ENCODE data around the gene CDKL1. TPM values are rescaled to one million over a fixed set of nuclear protein-coding genes. Genes with fewer than 3 reads are reported as not detected.
A peak's percentile ranks its signal among the peaks of the same experiment; 100 is the strongest.

Gene CDKL1
- total RNA-seq (1 to 10 TPM; 1.4 to 4.5 (median 2.0) TPM), polyA plus RNA-seq (1 to 10 TPM in 2 of 3 donors, under 1 TPM in 1; 0.46 to 2.2 (median 2.0) TPM)
- long read RNA-seq, donor 1, partial matches to known transcripts, result 0 of 2 reads
- long read RNA-seq, donor 1, other reads (novel, unspliced or antisense), result 2 of 2 reads
- long read RNA-seq, donor 2, partial matches to known transcripts, result 0 of 10 reads
- long read RNA-seq, donor 2, other reads (novel, unspliced or antisense), result 10 of 10 reads

DNA sequence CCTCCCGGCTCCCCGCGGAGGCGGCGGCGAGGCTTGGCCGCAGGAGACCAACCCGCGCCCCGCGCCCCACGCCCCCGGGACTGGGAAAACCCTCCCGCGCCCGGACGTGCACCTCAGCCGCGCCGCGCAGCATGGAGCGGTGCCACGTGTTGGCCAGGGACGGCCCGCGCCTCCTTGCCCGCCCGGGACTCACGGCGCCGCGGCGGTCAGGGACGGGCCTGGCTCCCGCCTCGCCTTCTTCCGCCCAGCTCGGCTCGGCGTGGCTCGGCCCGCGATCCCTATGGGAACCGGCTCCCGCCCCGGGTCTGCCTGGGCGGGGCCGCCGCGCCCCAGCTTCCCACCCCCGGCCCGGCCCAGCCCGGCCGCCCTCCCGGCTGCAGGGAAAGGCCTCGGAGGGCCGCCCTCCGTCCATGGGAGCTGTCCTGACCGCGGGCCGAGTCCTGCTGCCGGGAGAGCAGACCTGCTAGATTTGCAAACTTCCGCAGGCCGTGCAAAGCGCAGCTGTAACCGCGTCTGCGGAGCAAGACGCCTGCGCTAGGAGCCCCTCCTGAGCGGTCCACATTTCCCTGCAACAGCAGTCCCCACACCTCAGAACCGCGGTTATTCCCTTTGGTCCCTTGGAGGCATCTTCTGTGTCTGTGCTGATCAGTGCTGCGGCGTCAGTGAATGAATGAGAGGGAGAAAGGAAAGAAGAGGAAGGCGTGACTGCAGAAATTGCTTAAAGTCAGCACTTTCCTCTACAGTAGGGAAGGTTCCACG, at the start of gene CDKL1:
TSS of gene CDKL1 (minus strand) at position 251 of the 759 bp plus-strand sequence. CDS start 1,013 bp downstream, outside the sequence.
- intact Hi-C loops (cut with DNase I), result no loop called here
- no peaks in the 10 kb centered on the region for H3K9me3 ChIP-seq
- peaks cover 5% of the 10 kb centered on the region for H3K4me1 ChIP-seq
- 0 to 2% (median 1%) methylated on average over 57 to 77 of the region's 77 CpGs for WGBS, 3 donors
- no peaks in the 10 kb centered on the region for H3K27me3 ChIP-seq (ENCODE audit: insufficient read depth in 3 of 3, low read length in 2 of 3)
- TF ChIP-seq, protein P1, sequence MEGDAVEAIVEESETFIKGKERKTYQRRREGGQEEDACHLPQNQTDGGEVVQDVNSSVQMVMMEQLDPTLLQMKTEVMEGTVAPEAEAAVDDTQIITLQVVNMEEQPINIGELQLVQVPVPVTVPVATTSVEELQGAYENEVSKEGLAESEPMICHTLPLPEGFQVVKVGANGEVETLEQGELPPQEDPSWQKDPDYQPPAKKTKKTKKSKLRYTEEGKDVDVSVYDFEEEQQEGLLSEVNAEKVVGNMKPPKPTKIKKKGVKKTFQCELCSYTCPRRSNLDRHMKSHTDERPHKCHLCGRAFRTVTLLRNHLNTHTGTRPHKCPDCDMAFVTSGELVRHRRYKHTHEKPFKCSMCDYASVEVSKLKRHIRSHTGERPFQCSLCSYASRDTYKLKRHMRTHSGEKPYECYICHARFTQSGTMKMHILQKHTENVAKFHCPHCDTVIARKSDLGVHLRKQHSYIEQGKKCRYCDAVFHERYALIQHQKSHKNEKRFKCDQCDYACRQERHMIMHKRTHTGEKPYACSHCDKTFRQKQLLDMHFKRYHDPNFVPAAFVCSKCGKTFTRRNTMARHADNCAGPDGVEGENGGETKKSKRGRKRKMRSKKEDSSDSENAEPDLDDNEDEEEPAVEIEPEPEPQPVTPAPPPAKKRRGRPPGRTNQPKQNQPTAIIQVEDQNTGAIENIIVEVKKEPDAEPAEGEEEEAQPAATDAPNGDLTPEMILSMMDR (IDR thresholded peaks at IDR 0.05), result no peak
- DNase-seq, result peak; percentile 61 to 80
- ATAC-seq, result peak; percentile 77 to 86 (median 82)
- H3K4me3 ChIP-seq, result peak within 1 kb of the TSS; percentile 77
- no peaks in the 10 kb centered on the region for H3K36me3 ChIP-seq (ENCODE audit: insufficient read depth in 1 of 2, low read depth in 1 of 2)
- H3K27ac ChIP-seq, result peak within 1 kb of the TSS; percentile 66

DNA sequence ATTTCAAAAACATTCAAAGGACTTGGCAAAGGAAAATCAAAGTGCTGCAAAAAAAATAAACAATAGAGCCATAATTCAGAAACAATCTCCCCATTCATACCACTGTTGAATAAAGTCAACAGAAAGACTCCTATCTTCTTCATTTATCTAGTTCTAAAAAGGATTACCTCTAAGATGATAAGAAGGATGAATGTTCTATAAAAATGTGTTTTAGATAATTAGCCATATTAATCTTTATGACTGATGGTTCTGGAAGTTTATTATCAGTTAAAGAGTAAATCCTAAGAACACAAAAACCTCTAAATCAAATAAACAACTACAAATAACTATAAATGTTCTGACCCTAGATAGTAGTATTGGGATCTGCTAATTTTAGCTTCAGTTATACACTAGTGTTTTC, 37.8 kb upstream of the CDKL1 start:
- Histone ChIP-seq H3K4me1 (no peaks in the 10 kb centered on the region), H3K4me3 (no peak overlapping the region), H3K27ac (no peak overlapping the region), H3K27me3 (ENCODE audit: insufficient read depth in 3 of 3, low read length in 2 of 3) (no peaks in the 10 kb centered on the region), H3K36me3 (ENCODE audit: insufficient read depth in 1 of 2, low read depth in 1 of 2) (peaks cover 0 to 72% of the 10 kb centered on the region in 2 donors), H3K9me3 (no peaks in the 10 kb centered on the region)
- intact Hi-C loops (cut with DNase I), result no loop called here
- DNase-seq (no peak), ATAC-seq (no peak)
- TF ChIP-seq, protein P1 (IDR thresholded peaks at IDR 0.05), result no peak

DNA sequence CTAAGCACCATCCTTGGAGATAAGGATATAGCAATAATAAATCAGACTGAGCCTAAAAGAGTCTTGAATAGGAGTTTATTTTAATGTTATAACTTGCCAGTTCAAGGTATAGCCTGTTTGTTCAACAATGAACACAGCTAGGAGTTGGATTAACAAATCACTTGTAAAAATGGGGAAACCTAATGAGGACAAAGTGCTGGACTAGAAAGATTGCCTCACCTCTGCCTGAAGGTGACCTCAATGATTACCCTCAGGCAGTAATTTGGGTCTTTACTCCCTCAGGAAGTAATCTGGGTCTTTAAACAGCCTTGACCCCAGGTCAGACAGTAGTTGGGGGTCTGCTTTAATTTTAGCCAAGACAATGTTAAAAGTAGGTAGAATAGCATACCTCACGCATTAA, 35.5 kb upstream of the CDKL1 start:
- TF ChIP-seq, protein P1 (IDR thresholded peaks at IDR 0.05), result no peak
- H3K4me3 ChIP-seq, result no peak overlapping the region
- no peak for DNase-seq
- H3K36me3 ChIP-seq (ENCODE audit: insufficient read depth in 1 of 2, low read depth in 1 of 2), result peaks cover 0 to 63% of the 10 kb centered on the region in 2 donors
- no peak overlapping the region for H3K27ac ChIP-seq
- no peaks in the 10 kb centered on the region for H3K27me3 ChIP-seq (ENCODE audit: insufficient read depth in 3 of 3, low read length in 2 of 3)
- ATAC-seq, result no peak
- H3K9me3 ChIP-seq, result no peaks in the 10 kb centered on the region
- H3K4me1 ChIP-seq, result no peaks in the 10 kb centered on the region
- intact Hi-C loops (cut with DNase I), result no loop called here
- WGBS, 3 donors, result 91 to 100% (median 98%) methylated on average over 1 of the region's 1 CpG

DNA sequence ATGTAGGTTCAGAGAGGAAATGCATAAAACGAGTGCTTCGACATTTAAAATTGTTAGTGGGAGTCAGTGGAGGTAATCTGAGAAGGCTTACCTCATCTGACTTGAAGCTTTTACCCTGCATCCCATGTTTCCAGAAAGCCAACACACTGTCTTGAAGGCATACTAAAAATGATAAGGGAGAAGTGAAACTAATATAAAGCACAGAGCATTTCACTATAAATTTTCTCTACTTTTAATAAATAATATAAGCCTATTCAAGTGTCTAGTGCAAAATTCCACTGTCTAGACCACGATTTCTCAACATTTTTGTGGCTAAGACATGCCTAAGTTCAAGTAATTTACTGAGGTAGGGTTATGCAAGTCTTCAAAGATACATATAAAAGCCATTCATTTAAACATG, 29.1 kb upstream of the CDKL1 start:
- Histone ChIP-seq H3K9me3 (no peaks in the 10 kb centered on the region), H3K27ac (no peak overlapping the region), H3K27me3 (ENCODE audit: insufficient read depth in 3 of 3, low read length in 2 of 3) (no peaks in the 10 kb centered on the region), H3K4me1 (no peaks in the 10 kb centered on the region), H3K4me3 (no peak overlapping the region), H3K36me3 (ENCODE audit: insufficient read depth in 1 of 2, low read depth in 1 of 2) (peaks cover 0 to 60% of the 10 kb centered on the region in 2 donors)
- ATAC-seq (no peak), DNase-seq (no peak)
- TF ChIP-seq, protein P1 (IDR thresholded peaks at IDR 0.05), result no peak
- 56 to 62% (median 57%) methylated on average over 3 of the region's 3 CpGs for WGBS, 3 donors
- intact Hi-C loops (cut with DNase I), result no loop called here

Data from psoas muscle (tissue), 8 donors.